Small intestine (tissue), 7 donors: Measurements from ENCODE around the gene REX1BD. TPM values are rescaled to one million over a fixed set of nuclear protein-coding genes. Genes with fewer than 3 reads are reported as not detected.

ENCODE experiments used
- DNase-seq, 2 donors: peaks; one replicate each; pipeline versions ENCODE4 v3.0.0 to v3.0.0-alpha.2; 2013
- FAIRE-seq: peaks from 2 replicates; lab custom pipeline; 2012; peaks lifted over from hg19 to GRCh38; lab: Jason Lieb, UNC
- H3K27ac ChIP-seq, 3 donors: one replicate each; pipeline ENCODE4 v1.5.1; 2013; ENCODE audit warnings: low read length in 2 of 3, mild to moderate bottlenecking in 2 of 3, control low read depth in 1 of 3, inconsistent platforms in 1 of 3, low read depth in 1 of 3, moderate library complexity in 1 of 3
- H3K27me3 ChIP-seq, 3 donors: one replicate each; pipeline ENCODE4 v1.6.1; 2013; ENCODE audit warnings: low read length in 3 of 3, inconsistent platforms in 1 of 3; ENCODE audit not compliant: control insufficient read depth in 3 of 3, insufficient read depth in 3 of 3
- H3K36me3 ChIP-seq, 3 donors: one replicate each; pipeline ENCODE4 v1.6.1; 2013; ENCODE audit warnings: low read length in 3 of 3, inconsistent platforms in 1 of 3, low read depth in 1 of 3, mild to moderate bottlenecking in 1 of 3, moderate library complexity in 1 of 3; ENCODE audit not compliant: control insufficient read depth in 3 of 3, insufficient read depth in 2 of 3
- H3K4me1 ChIP-seq, 3 donors: one replicate each; pipeline ENCODE4 v1.6.1; 2013; ENCODE audit warnings: low read length in 2 of 3, inconsistent platforms in 1 of 3, low read depth in 1 of 3, mild to moderate bottlenecking in 1 of 3, moderate library complexity in 1 of 3; ENCODE audit not compliant: control insufficient read depth in 3 of 3, insufficient read depth in 2 of 3
- H3K4me3 ChIP-seq, 3 donors: one replicate each; pipeline ENCODE4 v1.5.1; 2013; ENCODE audit warnings: low read length in 3 of 3, control low read depth in 1 of 3, inconsistent platforms in 1 of 3, low read depth in 1 of 3, mild to moderate bottlenecking in 1 of 3, moderate library complexity in 1 of 3
- H3K9me3 ChIP-seq, 2 donors: one replicate each; pipeline ENCODE4 v1.6.1; 2013; ENCODE audit warnings: low read depth in 1 of 2, low read length in 1 of 2; ENCODE audit not compliant: control insufficient read depth in 2 of 2, insufficient read depth in 1 of 2
- WGBS, 3 donors: extraction: QIAGEN DNeasy Blood & Tissue Kit; methylation state at CpG; one replicate each; pipeline ENCODE4 v1.1.7; 2013; 5-methylcytosine and 5-hydroxymethylcytosine counted together
- polyA plus RNA-seq, 4 donors: library from polyadenylated mRNA; stranded (reverse) in 3 of 4; unstranded in 1 of 4; fragments of 200-250 nt in 3 of 4; fragments of 120-200 nt in 1 of 4; gene quantifications; one replicate each; pipeline versions ENCODE4 v1.2.1 to v1.2.3, GENCODE V29; 2013
- donor health status: healthy with polysubstance abuse.
- donor health status: control.
- donor health status: control.
- donor health status: Bipolar disorder and iron deficiency.
- donor health status: healthy.

The REX1BD gene
- polyA plus RNA-seq, 4 donors: 46.1 to 102 (median 65.9) TPM

DNA sequence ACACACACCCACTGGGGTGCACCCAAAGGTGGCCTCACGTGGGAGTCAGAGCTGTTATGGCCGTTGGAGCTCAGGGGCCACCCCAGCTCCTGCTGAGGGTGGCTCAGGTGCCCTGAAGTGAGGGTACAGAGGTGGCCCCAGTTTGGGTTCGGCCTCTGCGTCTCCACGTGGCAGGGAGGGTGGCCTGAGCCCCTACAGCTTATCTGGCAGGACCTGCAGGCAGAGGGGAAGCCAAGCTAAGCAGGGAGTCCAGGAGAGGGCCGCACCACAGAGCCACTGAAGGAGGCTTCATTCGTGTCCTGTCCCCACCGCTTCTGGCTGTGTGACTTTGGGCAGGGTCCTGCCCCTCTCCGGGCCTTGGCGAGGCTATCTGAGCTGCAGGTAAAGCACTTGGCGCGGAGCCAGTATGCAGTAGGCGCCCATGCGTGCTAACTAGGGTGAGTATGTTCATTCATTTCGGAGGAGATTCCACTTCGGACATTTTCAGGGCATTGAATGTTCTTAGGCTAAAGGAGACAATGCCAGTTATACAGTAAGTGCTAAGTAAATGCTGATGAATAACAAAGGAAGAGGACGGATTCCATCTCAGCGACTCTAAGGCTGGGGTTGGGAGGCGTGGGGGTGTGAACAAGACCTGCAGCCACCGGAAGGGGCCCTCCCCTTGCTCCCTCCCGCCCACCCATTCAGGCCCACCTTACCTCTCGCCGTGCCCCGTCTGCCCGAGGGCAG is 4.9 kb downstream of the REX1BD start:
- Histone ChIP-seq H3K4me3 (no peak overlapping the region), H3K36me3 (peaks cover 0 to 19% (median 0%) of the 10 kb centered on the region in 3 donors), H3K27ac (peak overlapping the region in 1 of 3 donors; percentile 12), H3K9me3 (no peaks in the 10 kb centered on the region), H3K4me1 (peaks cover 3 to 20% (median 11%) of the 10 kb centered on the region in 3 donors), H3K27me3 (peaks cover 0 to 39% (median 2%) of the 10 kb centered on the region in 3 donors)
- 36 to 41% (median 40%) methylated on average over 21 to 25 of the region's 25 CpGs for WGBS, 3 donors
- FAIRE-seq (no peak), DNase-seq (no peak)

DNA sequence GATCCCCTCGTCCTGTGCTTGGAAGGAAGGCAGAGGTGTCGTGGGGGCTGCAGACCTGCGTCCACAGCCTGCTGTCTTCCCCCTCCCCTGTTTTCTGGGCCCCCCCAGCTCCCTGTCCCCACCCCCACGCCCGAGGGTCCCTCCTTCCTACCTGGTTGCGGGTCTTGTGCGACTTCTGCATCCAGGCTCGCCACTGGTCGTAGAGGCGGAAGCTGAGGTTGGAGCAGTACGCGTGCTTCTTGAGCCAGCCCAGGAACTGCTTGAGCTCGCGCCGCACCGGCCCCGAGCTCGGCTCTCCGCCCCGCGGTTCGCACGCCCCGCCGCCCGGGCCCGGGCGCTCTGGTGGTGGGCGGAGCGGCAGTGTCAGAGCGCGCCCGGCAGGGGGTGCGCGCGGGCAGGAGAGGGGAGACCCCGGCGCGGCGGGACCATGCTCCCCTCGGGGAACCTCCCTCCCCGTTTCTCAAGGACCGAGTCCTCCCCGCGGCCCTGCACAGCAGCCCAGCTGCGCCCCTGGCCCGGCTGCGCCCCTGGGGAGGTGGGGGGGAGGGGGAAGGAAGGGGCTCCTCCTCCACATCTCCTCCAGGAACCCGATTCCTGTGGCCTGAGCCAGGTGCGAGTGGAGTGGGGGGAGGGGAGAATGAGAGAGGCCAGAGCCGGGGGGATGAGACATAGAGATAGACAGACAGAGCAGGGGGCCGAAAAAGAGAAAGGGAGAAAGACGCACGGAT is 5.7 kb downstream of the REX1BD start:
- 1% methylated on average over 34 to 54 of the region's 54 CpGs for WGBS, 3 donors
- peaks cover 0 to 46% (median 2%) of the 10 kb centered on the region in 3 donors for H3K27me3 ChIP-seq
- peak overlapping the region in 2 of 3 donors; percentile 14 to 29 for H3K4me3 ChIP-seq
- DNase-seq (peak; percentile 61 to 89), FAIRE-seq (no peak)
- peaks cover 0 to 19% (median 0%) of the 10 kb centered on the region in 3 donors for H3K36me3 ChIP-seq
- no peaks in the 10 kb centered on the region for H3K9me3 ChIP-seq
- H3K4me1 ChIP-seq: peaks cover 3 to 20% (median 11%) of the 10 kb centered on the region in 3 donors
- no peak overlapping the region for H3K27ac ChIP-seq

DNA sequence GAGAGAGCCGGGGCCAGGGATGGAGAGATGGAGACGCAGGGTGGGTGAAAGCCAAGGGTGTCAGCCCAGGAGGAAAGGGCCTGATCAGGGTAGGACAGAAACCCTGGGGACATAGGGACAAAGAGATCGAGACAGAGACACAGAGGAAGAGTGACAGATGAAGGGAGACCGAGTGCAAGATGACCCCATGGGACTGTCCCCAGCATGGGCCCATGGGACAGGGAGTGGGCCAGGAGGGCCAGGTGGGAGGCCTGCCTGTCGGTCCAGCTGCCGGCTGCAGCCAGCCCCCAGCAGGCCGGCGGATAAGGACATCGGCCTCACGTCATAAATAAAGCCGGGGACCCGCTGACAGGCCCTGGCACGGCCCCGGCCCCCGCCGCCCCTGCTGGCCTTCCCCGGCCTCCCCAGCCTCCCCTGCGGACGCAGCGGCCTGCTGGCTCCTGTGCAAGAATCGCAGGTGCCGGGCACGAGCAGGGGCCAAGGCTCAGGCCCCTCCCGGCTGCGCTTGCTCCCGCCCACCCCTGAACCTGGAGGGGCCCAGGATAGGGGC is 6.3 kb downstream of the REX1BD start:
- peaks cover 0 to 19% (median 0%) of the 10 kb centered on the region in 3 donors for H3K36me3 ChIP-seq
- H3K9me3 ChIP-seq: no peaks in the 10 kb centered on the region
- H3K27ac ChIP-seq: no peak overlapping the region
- H3K27me3 ChIP-seq: peaks cover 0 to 52% (median 2%) of the 10 kb centered on the region in 3 donors
- peak overlapping the region in 2 of 3 donors; percentile 14 to 29 for H3K4me3 ChIP-seq
- peaks cover 1 to 16% (median 6%) of the 10 kb centered on the region in 3 donors for H3K4me1 ChIP-seq
- DNase-seq (no peak), FAIRE-seq (no peak)
- 5 to 16% (median 11%) methylated on average over 23 to 26 of the region's 26 CpGs for WGBS, 3 donors

DNA sequence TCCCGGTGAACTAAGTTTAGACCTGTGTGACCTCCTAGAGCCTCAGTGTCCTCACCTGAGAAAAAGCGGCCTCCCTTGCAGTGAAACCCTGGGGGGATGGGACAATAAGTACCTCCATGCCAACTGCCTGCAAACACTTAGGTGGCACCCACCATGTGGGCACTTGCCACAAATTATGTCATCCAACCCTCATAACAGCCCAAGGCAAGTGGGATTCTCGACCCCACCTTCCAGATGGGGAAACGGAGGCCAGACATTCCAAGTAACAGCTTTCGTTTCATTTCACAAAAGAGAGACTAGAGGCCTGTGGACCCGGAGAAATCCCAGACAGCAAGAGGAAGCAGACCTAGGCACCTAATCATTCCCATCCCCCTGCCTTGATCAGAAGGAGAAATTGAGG is 6.9 kb downstream of the REX1BD start:
- Histone ChIP-seq H3K27ac (no peak overlapping the region), H3K4me3 (no peak overlapping the region), H3K4me1 (peaks cover 0 to 11% (median 6%) of the 10 kb centered on the region in 3 donors), H3K9me3 (no peaks in the 10 kb centered on the region), H3K36me3 (peaks cover 0 to 16% (median 0%) of the 10 kb centered on the region in 3 donors), H3K27me3 (peaks cover 0 to 55% (median 2%) of the 10 kb centered on the region in 3 donors)
- DNase-seq (no peak), FAIRE-seq (no peak)
- WGBS, 3 donors: 47 to 68% (median 58%) methylated on average over 6 of the region's 6 CpGs

DNA sequence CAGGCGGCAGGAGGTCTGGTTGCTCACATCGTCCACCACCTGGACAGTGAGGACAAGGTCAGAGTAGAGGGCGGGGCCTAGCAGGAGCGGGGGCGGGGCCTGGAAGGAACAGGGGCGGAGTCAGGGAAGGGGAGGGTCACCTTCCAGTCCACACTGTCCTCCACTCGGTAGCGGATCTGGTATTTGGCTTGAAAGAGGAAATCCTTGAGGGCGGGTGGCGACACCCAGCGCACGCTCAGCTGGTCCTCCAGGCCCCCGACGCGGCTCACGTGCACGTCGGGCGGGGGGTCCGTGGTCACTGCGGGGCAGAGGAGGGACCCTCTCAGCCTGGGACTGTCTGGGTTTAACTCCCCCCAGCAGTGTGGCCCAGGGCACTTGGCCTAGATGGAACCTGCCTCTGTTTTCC is 8.2 kb downstream of the REX1BD start:
- Histone ChIP-seq H3K36me3 (peaks cover 0 to 7% (median 0%) of the 10 kb centered on the region in 3 donors), H3K27me3 (peaks cover under 1 to 64% (median 2%) of the 10 kb centered on the region in 3 donors), H3K4me3 (no peak overlapping the region), H3K9me3 (no peaks in the 10 kb centered on the region), H3K4me1 (peaks cover 0 to 11% (median 6%) of the 10 kb centered on the region in 3 donors), H3K27ac (no peak overlapping the region)
- peak; percentile 32 to 33 for DNase-seq
- no peak for FAIRE-seq
- 13 to 18% (median 14%) methylated on average over 20 to 21 of the region's 21 CpGs for WGBS, 3 donors

DNA sequence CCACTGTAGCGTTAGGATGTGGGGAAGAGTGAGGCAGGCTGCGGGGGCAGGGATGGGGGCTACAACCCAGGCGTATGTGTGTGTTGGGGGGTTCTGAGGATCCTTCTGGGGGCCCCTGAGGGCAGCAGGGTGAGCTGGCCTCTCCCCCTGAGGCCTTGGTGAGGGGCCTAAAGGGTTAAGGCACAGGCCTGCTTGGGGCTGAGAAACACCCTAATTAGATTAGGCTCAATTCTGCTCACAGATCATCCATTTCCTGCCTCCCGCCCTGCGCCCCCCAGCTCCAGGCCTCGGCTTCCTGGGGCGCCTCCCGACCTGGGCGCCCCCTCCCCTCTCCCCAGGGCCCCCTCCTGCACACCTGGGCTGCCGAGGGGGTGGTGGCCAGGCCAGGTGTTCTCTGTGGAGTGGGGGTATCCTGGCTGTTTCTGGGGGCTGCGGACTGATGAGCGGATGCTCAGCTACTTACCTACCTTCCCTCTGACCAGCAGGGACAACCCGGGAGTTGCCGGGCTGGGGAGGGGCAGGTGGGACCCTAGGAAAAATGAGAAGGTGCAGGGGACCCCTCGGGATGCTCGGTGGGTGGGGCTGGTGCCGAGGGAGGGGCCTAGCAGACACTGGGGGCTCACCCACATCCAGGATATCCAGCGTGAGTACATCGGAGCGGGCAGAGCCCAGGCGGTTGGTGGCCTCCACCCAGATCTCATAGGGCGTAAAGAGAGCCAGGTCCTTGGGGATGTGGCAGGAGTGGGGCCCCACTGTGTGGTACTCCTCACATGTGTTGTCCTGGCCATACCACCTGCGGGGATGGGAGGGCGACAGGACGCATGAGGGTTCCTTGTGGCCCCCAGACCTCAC is 9.4 kb downstream of the REX1BD start:
- Histone ChIP-seq H3K9me3 (no peaks in the 10 kb centered on the region), H3K4me3 (no peak overlapping the region), H3K36me3 (no peaks in the 10 kb centered on the region), H3K27me3 (peaks cover 2 to 75% (median 8%) of the 10 kb centered on the region in 3 donors), H3K27ac (no peak overlapping the region), H3K4me1 (peaks cover 0 to 11% (median 6%) of the 10 kb centered on the region in 3 donors)
- DNase-seq (no peak), FAIRE-seq (no peak)
- whole genome bisulfite sequencing, 3 donors: 43 to 56% (median 53%) methylated on average over 18 to 25 of the region's 25 CpGs

DNA sequence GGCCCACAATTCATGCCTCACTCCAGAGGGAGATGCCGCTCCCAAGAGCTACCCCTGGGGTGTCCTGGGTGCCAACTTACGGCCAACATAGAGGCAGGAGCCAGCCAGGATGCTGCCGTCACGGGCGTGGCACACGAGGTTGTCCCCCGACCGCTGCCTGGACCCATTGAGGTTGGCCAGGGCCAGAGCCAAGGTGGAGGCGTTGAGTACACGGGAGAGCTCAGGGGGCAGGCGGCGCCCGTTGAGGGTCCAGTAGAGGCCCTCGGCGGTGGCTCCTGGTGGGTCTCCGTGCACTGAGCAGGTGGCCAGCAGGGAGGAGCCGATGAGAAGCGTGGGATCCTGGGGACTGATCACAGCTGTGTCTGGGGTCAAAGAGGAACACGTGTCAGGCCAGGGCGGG is 10.9 kb downstream of the REX1BD start:
- 63 to 85% (median 74%) methylated on average over 16 to 20 of the region's 20 CpGs for WGBS, 3 donors
- Histone ChIP-seq H3K27me3 (peaks cover 9 to 89% (median 18%) of the 10 kb centered on the region in 3 donors), H3K27ac (no peak overlapping the region), H3K4me3 (no peak overlapping the region), H3K9me3 (peaks cover 0 to 2% of the 10 kb centered on the region in 2 donors), H3K36me3 (no peaks in the 10 kb centered on the region), H3K4me1 (peaks cover 0 to 10% (median 2%) of the 10 kb centered on the region in 3 donors)
- DNase-seq (no peak), FAIRE-seq (no peak)
